Neural progenitor cell (in vitro differentiated cells): ENCODE measurements around the gene GRAMD4.

Experiments used
- EZH2 ChIP-seq: fragments of 200-600 bp; sonication (generic); IDR thresholded peaks from 2 replicates; pipeline ENCODE4 v1.6.1; 2017; ENCODE audit warnings: antibody characterized with exemption, mild to moderate bottlenecking, moderate library complexity
- EZH2phosphoT487 ChIP-seq: fragments of 200-600 bp; sonication (generic); IDR thresholded peaks from 2 replicates; pipeline ENCODE4 v1.6.1; 2017; ENCODE audit warnings: antibody characterized with exemption
- TF ChIP-seq, protein P1 (sequence below): fragments of 200-600 bp; sonication (generic); IDR thresholded peaks from 2 replicates; pipeline ENCODE4 v1.5.1; 2017; ENCODE audit warnings: antibody characterized with exemption, mild to moderate bottlenecking

DNA sequence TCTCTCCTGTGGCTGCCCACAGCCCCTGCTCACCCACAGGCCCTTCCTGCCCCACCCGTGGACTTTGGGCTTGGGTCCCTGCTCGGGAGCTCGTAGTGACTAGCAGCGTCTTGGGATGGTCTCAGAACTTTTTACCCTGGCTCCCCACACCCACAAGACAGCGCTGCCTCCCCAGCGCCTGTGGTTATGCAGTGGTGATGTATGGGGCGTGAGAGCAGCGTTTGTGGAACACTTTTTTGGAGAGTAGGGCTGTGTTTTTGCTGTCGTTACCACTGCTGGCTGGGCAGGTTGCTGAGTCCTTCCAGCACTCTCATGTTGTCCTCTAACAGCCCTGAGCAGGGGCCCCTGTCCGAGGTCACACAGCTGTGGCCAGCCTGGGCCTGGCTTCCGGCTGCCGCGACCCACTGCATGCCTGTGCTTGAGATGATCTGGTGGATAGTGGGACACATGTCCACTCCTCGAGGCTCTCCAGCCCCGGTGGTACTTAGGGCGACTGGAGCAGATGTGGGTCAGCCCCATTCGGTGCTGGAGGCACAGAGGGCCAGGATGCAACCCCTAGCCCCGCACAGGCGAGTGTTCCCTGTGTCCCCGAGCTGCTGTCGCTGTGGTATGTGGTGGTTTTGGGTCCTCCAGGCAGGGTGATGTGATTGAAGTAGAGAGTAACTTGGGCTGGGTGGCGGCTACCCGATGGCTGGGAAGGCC is 7.1 kb upstream of the GRAMD4 start:
- TF ChIP-seq, protein P1, sequence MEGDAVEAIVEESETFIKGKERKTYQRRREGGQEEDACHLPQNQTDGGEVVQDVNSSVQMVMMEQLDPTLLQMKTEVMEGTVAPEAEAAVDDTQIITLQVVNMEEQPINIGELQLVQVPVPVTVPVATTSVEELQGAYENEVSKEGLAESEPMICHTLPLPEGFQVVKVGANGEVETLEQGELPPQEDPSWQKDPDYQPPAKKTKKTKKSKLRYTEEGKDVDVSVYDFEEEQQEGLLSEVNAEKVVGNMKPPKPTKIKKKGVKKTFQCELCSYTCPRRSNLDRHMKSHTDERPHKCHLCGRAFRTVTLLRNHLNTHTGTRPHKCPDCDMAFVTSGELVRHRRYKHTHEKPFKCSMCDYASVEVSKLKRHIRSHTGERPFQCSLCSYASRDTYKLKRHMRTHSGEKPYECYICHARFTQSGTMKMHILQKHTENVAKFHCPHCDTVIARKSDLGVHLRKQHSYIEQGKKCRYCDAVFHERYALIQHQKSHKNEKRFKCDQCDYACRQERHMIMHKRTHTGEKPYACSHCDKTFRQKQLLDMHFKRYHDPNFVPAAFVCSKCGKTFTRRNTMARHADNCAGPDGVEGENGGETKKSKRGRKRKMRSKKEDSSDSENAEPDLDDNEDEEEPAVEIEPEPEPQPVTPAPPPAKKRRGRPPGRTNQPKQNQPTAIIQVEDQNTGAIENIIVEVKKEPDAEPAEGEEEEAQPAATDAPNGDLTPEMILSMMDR, result no peak
- no peak for TF ChIP-seq EZH2phosphoT487
- TF ChIP-seq EZH2, result no peak
